Measurements from ENCODE around the gene AKAP17A.

DNA sequence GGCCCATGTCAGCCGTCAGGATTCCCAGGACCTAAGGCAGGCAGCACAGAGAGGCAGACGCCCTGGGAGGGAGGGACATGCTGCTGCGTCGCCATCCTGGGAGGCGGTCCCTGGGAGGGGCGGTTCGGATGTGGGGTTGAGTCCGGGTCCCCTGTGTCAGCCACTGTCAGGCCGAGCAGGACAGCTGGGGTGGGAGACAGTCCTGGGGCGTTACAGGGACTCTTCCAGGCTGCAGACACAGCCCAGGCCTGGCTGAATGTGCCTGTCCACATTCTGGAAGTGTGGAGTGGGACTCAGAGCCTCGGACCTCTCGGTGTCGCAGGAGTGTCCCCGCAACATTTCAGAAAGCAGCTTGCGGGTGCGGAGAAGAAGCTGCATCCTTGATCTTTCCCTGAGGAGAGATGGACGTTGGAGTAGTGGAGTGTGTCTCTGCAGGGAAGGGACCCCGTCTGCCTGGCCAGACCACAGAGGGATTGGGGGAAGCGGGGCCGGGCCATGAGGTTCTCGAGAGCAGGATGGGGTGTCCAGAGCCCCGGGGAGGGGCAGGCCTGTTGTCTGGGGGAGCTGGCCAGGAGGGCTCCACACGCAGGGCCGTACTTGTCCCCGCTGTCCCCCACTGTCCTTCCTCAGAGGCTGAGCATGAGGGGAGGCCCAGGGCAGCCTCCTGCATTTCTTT is 6.1 kb downstream of the AKAP17A start:
- TF ChIP-seq, protein P1, sequence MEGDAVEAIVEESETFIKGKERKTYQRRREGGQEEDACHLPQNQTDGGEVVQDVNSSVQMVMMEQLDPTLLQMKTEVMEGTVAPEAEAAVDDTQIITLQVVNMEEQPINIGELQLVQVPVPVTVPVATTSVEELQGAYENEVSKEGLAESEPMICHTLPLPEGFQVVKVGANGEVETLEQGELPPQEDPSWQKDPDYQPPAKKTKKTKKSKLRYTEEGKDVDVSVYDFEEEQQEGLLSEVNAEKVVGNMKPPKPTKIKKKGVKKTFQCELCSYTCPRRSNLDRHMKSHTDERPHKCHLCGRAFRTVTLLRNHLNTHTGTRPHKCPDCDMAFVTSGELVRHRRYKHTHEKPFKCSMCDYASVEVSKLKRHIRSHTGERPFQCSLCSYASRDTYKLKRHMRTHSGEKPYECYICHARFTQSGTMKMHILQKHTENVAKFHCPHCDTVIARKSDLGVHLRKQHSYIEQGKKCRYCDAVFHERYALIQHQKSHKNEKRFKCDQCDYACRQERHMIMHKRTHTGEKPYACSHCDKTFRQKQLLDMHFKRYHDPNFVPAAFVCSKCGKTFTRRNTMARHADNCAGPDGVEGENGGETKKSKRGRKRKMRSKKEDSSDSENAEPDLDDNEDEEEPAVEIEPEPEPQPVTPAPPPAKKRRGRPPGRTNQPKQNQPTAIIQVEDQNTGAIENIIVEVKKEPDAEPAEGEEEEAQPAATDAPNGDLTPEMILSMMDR (IDR thresholded peaks at IDR 0.05), result no peak
- TF ChIP-seq, protein P2, sequence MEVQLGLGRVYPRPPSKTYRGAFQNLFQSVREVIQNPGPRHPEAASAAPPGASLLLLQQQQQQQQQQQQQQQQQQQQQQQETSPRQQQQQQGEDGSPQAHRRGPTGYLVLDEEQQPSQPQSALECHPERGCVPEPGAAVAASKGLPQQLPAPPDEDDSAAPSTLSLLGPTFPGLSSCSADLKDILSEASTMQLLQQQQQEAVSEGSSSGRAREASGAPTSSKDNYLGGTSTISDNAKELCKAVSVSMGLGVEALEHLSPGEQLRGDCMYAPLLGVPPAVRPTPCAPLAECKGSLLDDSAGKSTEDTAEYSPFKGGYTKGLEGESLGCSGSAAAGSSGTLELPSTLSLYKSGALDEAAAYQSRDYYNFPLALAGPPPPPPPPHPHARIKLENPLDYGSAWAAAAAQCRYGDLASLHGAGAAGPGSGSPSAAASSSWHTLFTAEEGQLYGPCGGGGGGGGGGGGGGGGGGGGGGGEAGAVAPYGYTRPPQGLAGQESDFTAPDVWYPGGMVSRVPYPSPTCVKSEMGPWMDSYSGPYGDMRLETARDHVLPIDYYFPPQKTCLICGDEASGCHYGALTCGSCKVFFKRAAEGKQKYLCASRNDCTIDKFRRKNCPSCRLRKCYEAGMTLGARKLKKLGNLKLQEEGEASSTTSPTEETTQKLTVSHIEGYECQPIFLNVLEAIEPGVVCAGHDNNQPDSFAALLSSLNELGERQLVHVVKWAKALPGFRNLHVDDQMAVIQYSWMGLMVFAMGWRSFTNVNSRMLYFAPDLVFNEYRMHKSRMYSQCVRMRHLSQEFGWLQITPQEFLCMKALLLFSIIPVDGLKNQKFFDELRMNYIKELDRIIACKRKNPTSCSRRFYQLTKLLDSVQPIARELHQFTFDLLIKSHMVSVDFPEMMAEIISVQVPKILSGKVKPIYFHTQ (CRISPR knock-in tag; IDR thresholded peaks at IDR 0.05), result no peak
